GM12878 (cell line): ENCODE measurements around the gene RNF115. TPM values are rescaled to one million over a fixed set of nuclear protein-coding genes. Genes with fewer than 3 reads are reported as not detected.

ENCODE experiments used
- ATAC-seq: fragments of 200-7000 bp; cut with Tn5 transposase; 3 replicates; pipeline ENCODE4 v1.9.1; 2020; ENCODE audit warnings: mild to moderate bottlenecking, moderate library complexity
- BruUV-seq: library from RNA; stranded (reverse); fragments of 400-500 nt; replicated peaks from 2 replicates; lab custom pipeline; 2021; lab: Mats Ljungman, UMichigan
- CTCF ChIA-PET: fragments of 300-600 bp; sonication (Branson Sonifier 250); formaldehyde crosslinking; extraction: SDS; loops from one replicate; lab custom pipeline; 2021; ENCODE audit warnings: inconsistent platforms; lab: Yijun Ruan, JAX
- POLR2A ChIA-PET: fragments of 350-600 bp; formaldehyde crosslinking; extraction: SDS; loops from one replicate; lab custom pipeline; 2021; ENCODE audit warnings: inconsistent platforms; lab: Charles Lee
- RAD21 ChIA-PET: fragments of 300-600 bp; sonication (Branson Sonifier 250); formaldehyde crosslinking; loops from one replicate; lab custom pipeline; 2023; ENCODE audit warnings: antibody characterized with exemption; ENCODE audit not compliant: unreplicated experiment; lab: Charles Lee
- SMC1A ChIA-PET: fragments of 300-600 bp; sonication (Branson Sonifier 250); formaldehyde crosslinking; loops from one replicate; lab custom pipeline; 2023; ENCODE audit not compliant: unreplicated experiment, uncharacterized antibody; lab: Charles Lee
- DNase-seq: peaks from one replicate; pipeline ENCODE4 v3.0.0-alpha.2; 2011; ENCODE audit warnings: low read depth, low spot score
- FAIRE-seq: peaks from 3 replicates; lab custom pipeline; 2011; peaks lifted over from hg19 to GRCh38; lab: Jason Lieb, UNC
- H2AFZ ChIP-seq: 2 replicates; pipeline ENCODE4 v1.6.0; 2011; ENCODE audit warnings: low read depth, low read length, control low read depth; ENCODE audit not compliant: control insufficient read depth
- H3K27ac ChIP-seq: 2 replicates; pipeline ENCODE4 v1.5.1; 2011; ENCODE audit warnings: control low read depth; ENCODE audit not compliant: control insufficient read depth, insufficient read depth
- H3K27me3 ChIP-seq, 2 experiments: replicated peaks in 1 of 2; 2 replicates each; pipeline versions ENCODE4 v1.6.0 to v1.6.1; 2011; ENCODE audit warnings: low read length in 1 of 2; ENCODE audit not compliant: control insufficient read depth in 2 of 2, insufficient read depth in 2 of 2
- H3K36me3 ChIP-seq, 2 experiments: 2 replicates each; pipeline ENCODE4 v1.5.1; 2011; ENCODE audit warnings: low read length in 1 of 2; ENCODE audit not compliant: control insufficient read depth in 2 of 2, insufficient read depth in 2 of 2
- H3K4me1 ChIP-seq: 2 replicates; pipeline ENCODE4 v1.6.1; 2011; ENCODE audit warnings: mild to moderate bottlenecking, low read length, moderate library complexity, mixed read lengths; ENCODE audit not compliant: control insufficient read depth, insufficient read depth
- H3K4me2 ChIP-seq: 2 replicates; pipeline ENCODE4 v1.6.0; 2011; ENCODE audit warnings: control low read depth; ENCODE audit not compliant: control insufficient read depth, insufficient read depth
- H3K4me3 ChIP-seq: fragments of 200-600 bp; sonication (generic); 2 replicates; pipeline ENCODE4 v1.5.1; 2016
- H3K79me2 ChIP-seq: 2 replicates; pipeline ENCODE4 v1.6.0; 2011; ENCODE audit warnings: low read length; ENCODE audit not compliant: control insufficient read depth, insufficient read depth
- H3K9ac ChIP-seq: 2 replicates; pipeline ENCODE4 v1.8.0; 2011; ENCODE audit warnings: low read length, control low read depth, mixed read lengths; ENCODE audit not compliant: control insufficient read depth, insufficient read depth
- H3K9me3 ChIP-seq: replicated peaks from 3 replicates; pipeline ENCODE4 v1.5.1; 2011; ENCODE audit warnings: mild to moderate bottlenecking, low read length; ENCODE audit not compliant: control insufficient read depth, insufficient read depth
- H4K20me1 ChIP-seq: 2 replicates; pipeline ENCODE4 v1.6.0; 2011; ENCODE audit not compliant: control insufficient read depth, insufficient read depth
- CBX3 ChIP-seq: fragments of 200-600 bp; sonication (generic); IDR thresholded peaks from 2 replicates; pipeline ENCODE4 v1.6.1; 2016; ENCODE audit warnings: low read depth, borderline replicate concordance
- CREM ChIP-seq: IDR thresholded peaks from 2 replicates; pipeline ENCODE4 v1.6.1; 2014; ENCODE audit warnings: antibody characterized with exemption, low read depth
- HSF1 ChIP-seq: fragments of 150-350 bp; IDR thresholded peaks from 2 replicates; pipeline ENCODE4 v1.6.1; 2014; ENCODE audit warnings: mild to moderate bottlenecking, low read depth, low read length
- IRF5 ChIP-seq: fragments of 450-650 bp; IDR thresholded peaks from 2 replicates; pipeline ENCODE4 v1.6.1; 2017; ENCODE audit warnings: borderline replicate concordance
- MTA2 ChIP-seq: fragments of 450-650 bp; IDR thresholded peaks from 2 replicates; pipeline ENCODE4 v1.6.1; 2016; ENCODE audit warnings: low read depth, mild to moderate bottlenecking, moderate library complexity
- NR2C2 ChIP-seq: IDR thresholded peaks from 2 replicates; pipeline ENCODE4 v1.6.1; 2011; ENCODE audit warnings: borderline replicate concordance, low read depth; ENCODE audit not compliant: control insufficient read depth, insufficient read length
- PAX8 ChIP-seq: fragments of 450-650 bp; IDR thresholded peaks from 2 replicates; pipeline ENCODE4 v1.6.1; 2017; ENCODE audit warnings: mild to moderate bottlenecking, moderate library complexity
- RB1 ChIP-seq: fragments of 450-650 bp; formaldehyde crosslinking; IDR thresholded peaks from 2 replicates; pipeline ENCODE4 v1.6.1; 2017; ENCODE audit warnings: mild to moderate bottlenecking, borderline replicate concordance
- WRNIP1 ChIP-seq: IDR thresholded peaks from 2 replicates; pipeline ENCODE4 v1.6.1; 2011; ENCODE audit warnings: low read depth, low read length, improper control_type of control experiment, borderline replicate concordance
- WGBS: methylation state at CpG from one replicate; pipeline ENCODE4 v1.1.6; 2016; ENCODE audit warnings: low lambda C conversion rate; ENCODE audit not compliant: insufficient replicate concordance, insufficient coverage; ENCODE audit errors: missing lambda C conversion rate; 5-methylcytosine and 5-hydroxymethylcytosine counted together
- in situ Hi-C: fragments of 300-500 bp; cut with MboI; formaldehyde crosslinking; loops from 9 replicates; pipeline ENCODE4 v1.14.3; 2018; ENCODE audit warnings: mixed read lengths
- intact Hi-C: fragments of 100-400 bp; cut with micrococcal nuclease; formaldehyde crosslinking; loops from one replicate; pipeline ENCODE4 v1.14.2; 2022; ENCODE audit not compliant: unreplicated experiment
- polyA plus RNA-seq, 11 experiments: library from polyadenylated mRNA; depleted of rRNA in 4 of 11; unstranded in 6 of 11; stranded (reverse) in 5 of 11; fragments of >200 nt; fragmentation: Nextera tagmentation in 4 of 11; fragmentation: Illumina TruSeq in 1 of 11; extraction: Ambion mirVana in 4 of 11; extraction: Trizol in 1 of 11; gene quantifications; 1 replicate in 1 of 11; 2 replicates in 10 of 11; pipeline versions ENCODE4 v1.2.1 to v1.2.3, GENCODE V29; 2011 to 2016; ENCODE audit warnings: inconsistent platforms in 2 of 11, missing spikeins in 2 of 11, low read depth in 1 of 11
- total RNA-seq, 4 experiments: library from RNA; depleted of rRNA in 3 of 4; stranded (reverse); fragments of >200 nt in 3 of 4; fragmentation: Illumina TruSeq in 1 of 4; extraction: Trizol in 1 of 4; gene quantifications; 2 replicates each; pipeline versions ENCODE4 v1.2.1 to v1.2.3, GENCODE V29; 2013 to 2021
- TF ChIP-seq, protein P1 (sequence below): fragments of 450-650 bp; IDR thresholded peaks from 2 replicates; pipeline ENCODE4 v1.6.1; 2017; ENCODE audit warnings: antibody characterized with exemption, mild to moderate bottlenecking, moderate library complexity
- TF ChIP-seq, protein P2 (sequence below): fragments of 450-650 bp; conservative IDR thresholded peaks from 2 replicates; pipeline ENCODE4 v1.6.1; 2017; ENCODE audit warnings: mild to moderate bottlenecking, moderate library complexity

Gene RNF115
- total and polyA plus RNA-seq, 10 of the 15 experiments (the other 5 are each of a cell fraction or from before 2014, with no cell fraction given): 3.4 to 22.0 (median 12.9) TPM

DNA sequence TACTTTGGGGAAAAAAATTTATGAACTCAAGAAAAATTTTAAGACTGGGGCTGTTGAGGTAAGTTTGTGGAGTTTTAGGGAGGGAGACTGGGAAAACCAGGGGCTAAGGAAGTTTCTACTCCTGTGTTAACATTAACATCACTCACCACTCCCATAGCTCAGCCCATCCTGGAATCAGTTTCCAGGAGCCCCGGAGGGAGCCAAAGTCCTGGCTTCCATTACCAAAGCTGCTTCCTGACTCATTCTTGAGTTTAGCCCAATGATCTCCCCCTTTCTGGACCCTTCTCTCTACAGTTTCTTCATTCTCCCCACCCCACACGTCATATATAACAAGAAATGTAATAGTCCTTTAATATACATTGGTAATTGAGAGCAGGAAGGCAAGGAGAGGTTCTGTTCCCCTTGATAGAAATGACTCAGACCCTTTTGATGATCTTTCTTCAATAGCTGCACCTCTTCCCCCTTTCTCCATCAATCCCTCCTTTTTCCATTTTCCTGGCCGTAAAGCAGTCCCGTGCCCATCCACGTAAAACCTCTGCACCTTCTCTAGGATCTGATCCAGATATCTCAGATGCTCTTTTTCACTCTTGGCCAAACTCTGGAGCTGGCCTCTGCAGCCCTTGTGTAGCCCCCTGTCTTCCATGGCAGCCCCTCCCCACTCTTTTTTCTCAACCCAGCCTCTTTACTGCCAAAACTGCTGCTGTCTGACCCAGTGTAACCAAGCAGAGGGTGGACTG is 39.6 kb upstream of the RNF115 start (continued):
- TF ChIP-seq IRF5 (no peak), RB1 (no peak), NR2C2 (no peak)
- TF ChIP-seq, protein P1, sequence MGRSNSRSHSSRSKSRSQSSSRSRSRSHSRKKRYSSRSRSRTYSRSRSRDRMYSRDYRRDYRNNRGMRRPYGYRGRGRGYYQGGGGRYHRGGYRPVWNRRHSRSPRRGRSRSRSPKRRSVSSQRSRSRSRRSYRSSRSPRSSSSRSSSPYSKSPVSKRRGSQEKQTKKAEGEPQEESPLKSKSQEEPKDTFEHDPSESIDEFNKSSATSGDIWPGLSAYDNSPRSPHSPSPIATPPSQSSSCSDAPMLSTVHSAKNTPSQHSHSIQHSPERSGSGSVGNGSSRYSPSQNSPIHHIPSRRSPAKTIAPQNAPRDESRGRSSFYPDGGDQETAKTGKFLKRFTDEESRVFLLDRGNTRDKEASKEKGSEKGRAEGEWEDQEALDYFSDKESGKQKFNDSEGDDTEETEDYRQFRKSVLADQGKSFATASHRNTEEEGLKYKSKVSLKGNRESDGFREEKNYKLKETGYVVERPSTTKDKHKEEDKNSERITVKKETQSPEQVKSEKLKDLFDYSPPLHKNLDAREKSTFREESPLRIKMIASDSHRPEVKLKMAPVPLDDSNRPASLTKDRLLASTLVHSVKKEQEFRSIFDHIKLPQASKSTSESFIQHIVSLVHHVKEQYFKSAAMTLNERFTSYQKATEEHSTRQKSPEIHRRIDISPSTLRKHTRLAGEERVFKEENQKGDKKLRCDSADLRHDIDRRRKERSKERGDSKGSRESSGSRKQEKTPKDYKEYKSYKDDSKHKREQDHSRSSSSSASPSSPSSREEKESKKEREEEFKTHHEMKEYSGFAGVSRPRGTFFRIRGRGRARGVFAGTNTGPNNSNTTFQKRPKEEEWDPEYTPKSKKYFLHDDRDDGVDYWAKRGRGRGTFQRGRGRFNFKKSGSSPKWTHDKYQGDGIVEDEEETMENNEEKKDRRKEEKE: no peak

GRCh38 chr1:145859491-145860023 is 35.7 kb upstream of the RNF115 start:
- in situ Hi-C loops: loop anchor here (5.0 kb wide), 1 partner anchor 58 kb away; the partner anchor contains the start of gene PEX11B
- ATAC-seq: peak; percentile 88
- TF ChIP-seq CBX3: no peak
- TF ChIP-seq HSF1: no peak
- TF ChIP-seq, protein P2, sequence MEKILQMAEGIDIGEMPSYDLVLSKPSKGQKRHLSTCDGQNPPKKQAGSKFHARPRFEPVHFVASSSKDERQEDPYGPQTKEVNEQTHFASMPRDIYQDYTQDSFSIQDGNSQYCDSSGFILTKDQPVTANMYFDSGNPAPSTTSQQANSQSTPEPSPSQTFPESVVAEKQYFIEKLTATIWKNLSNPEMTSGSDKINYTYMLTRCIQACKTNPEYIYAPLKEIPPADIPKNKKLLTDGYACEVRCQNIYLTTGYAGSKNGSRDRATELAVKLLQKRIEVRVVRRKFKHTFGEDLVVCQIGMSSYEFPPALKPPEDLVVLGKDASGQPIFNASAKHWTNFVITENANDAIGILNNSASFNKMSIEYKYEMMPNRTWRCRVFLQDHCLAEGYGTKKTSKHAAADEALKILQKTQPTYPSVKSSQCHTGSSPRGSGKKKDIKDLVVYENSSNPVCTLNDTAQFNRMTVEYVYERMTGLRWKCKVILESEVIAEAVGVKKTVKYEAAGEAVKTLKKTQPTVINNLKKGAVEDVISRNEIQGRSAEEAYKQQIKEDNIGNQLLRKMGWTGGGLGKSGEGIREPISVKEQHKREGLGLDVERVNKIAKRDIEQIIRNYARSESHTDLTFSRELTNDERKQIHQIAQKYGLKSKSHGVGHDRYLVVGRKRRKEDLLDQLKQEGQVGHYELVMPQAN: peak; percentile 67; the same call in 1 of the 2 replicates
- TF ChIP-seq CREM: no peak; the same call in 1 of the 2 replicates
- TF ChIP-seq WRNIP1: no peak
- no peak for TF ChIP-seq PAX8
- peak; percentile 37; the same call in 1 of the 2 replicates for TF ChIP-seq MTA2

More at GRCh38 chr1:145859491-145860023, 35.7 kb upstream of the RNF115 start:
- H3K27me3 ChIP-seq: no peaks in the 10 kb centered on the region
- H3K27ac ChIP-seq: peak overlapping the region; percentile 67
- DNase-seq (peak; percentile 23), FAIRE-seq (peak; percentile 86)
- BruUV-seq: no TSS peak
- no peaks in the 10 kb centered on the region for H3K9me3 ChIP-seq
- H4K20me1 ChIP-seq: no peaks in the 10 kb centered on the region
- peaks cover 0 to 4% of the 10 kb centered on the region in 2 experiments; a peak in 3 of 4 replicates for H3K36me3 ChIP-seq
- WGBS: under 1% methylated on average over 41 of the region's 41 CpGs
- peak overlapping the region; percentile 82 for H3K4me3 ChIP-seq
- no peaks in the 10 kb centered on the region for H3K4me1 ChIP-seq
- intact Hi-C loops: loop anchor here (1.0 kb wide), 1 partner anchor 59 kb away; the partner anchor contains the start of gene PEX11B
- peak overlapping the region; percentile 81 for H2AFZ ChIP-seq
- ChIA-PET SMC1A (interaction anchor here (0.9 to 4.7 kb wide), 13 partner anchors 9 to 148 kb away, joined by 3 to 54 read pairs (median 7); partner anchors contain the start of genes ANKRD34A, LIX1L, NUDT17 and POLR3C), RAD21 (interaction anchor here (0.6 to 4.7 kb wide), 19 partner anchors 13 to 184 kb away, joined by 3 to 69 read pairs (median 4); partner anchors contain the start of genes ANKRD34A, HJV, LIX1L and NUDT17), POLR2A (interaction anchor here (1.0 to 4.4 kb wide), 19 partner anchors 10 to 178 kb away, joined by 3 to 25 read pairs (median 8); partner anchors contain the start of genes ANKRD34A, ANKRD35, LIX1L and NUDT17), CTCF (interaction anchor here (0.6 to 8.0 kb wide), 18 partner anchors 13 to 173 kb away, joined by 3 to 172 read pairs (median 6); partner anchors contain the start of genes ANKRD34A, ITGA10, NUDT17 and POLR3C)
- peak overlapping the region; percentile 68 for H3K9ac ChIP-seq
- peak overlapping the region; percentile 85 for H3K4me2 ChIP-seq
- H3K79me2 ChIP-seq: no peaks in the 10 kb centered on the region
